Smooth muscle cell (in vitro differentiated cells): ENCODE data around the gene DOC2A. TPM values are rescaled to one million over a fixed set of nuclear protein-coding genes. Genes with fewer than 3 reads are reported as not detected.

Experiments
- DNase-seq: peaks from one replicate; lab custom pipeline; 2025; ENCODE audit not compliant: unreplicated experiment; lab: John Stamatoyannopoulos, UW
- H2AFZ ChIP-seq: fragments of 200-600 bp; sonication (generic); 2 replicates; pipeline ENCODE4 v1.6.0; 2016; ENCODE audit warnings: antibody characterized with exemption, low read depth, mild to moderate bottlenecking
- H3F3A ChIP-seq: fragments of 200-600 bp; sonication (generic); 2 replicates; pipeline ENCODE4 v1.6.0; 2017; ENCODE audit warnings: antibody characterized with exemption, low read depth
- H3K27ac ChIP-seq: fragments of 200-600 bp; sonication (generic); 2 replicates; pipeline ENCODE4 v1.5.1; 2016; ENCODE audit warnings: low read depth, mild to moderate bottlenecking
- H3K27me3 ChIP-seq: fragments of 200-600 bp; sonication (generic); 2 replicates; pipeline ENCODE4 v1.6.1; 2016; ENCODE audit warnings: low read depth, mild to moderate bottlenecking
- H3K36me3 ChIP-seq: fragments of 200-600 bp; sonication (generic); 2 replicates; pipeline ENCODE4 v1.5.1; 2016; ENCODE audit warnings: low read depth
- H3K4me1 ChIP-seq: fragments of 200-600 bp; sonication (generic); 2 replicates; pipeline ENCODE4 v1.5.1; 2016; ENCODE audit warnings: low read depth
- H3K4me2 ChIP-seq: fragments of 200-600 bp; sonication (generic); 2 replicates; pipeline ENCODE4 v1.6.0; 2016; ENCODE audit warnings: mild to moderate bottlenecking
- H3K4me3 ChIP-seq: fragments of 200-600 bp; sonication (generic); 2 replicates; pipeline ENCODE4 v1.5.1; 2016; ENCODE audit warnings: mild to moderate bottlenecking
- H3K79me2 ChIP-seq: fragments of 200-600 bp; sonication (generic); 2 replicates; pipeline ENCODE4 v1.6.0; 2016; ENCODE audit warnings: low read depth, mild to moderate bottlenecking
- H3K9ac ChIP-seq: fragments of 200-600 bp; sonication (generic); 2 replicates; pipeline ENCODE4 v1.6.0; 2016; ENCODE audit warnings: low read depth
- H3K9me3 ChIP-seq: fragments of 200-600 bp; sonication (generic); replicated peaks from 2 replicates; pipeline ENCODE4 v1.5.1; 2016; ENCODE audit warnings: low read depth
- H4K20me1 ChIP-seq: fragments of 200-600 bp; sonication (generic); 2 replicates; pipeline ENCODE4 v1.6.0; 2016; ENCODE audit warnings: low read depth
- WGBS: methylation state at CpG from one replicate; pipeline ENCODE4 v1.1.7; 2016; ENCODE audit warnings: low lambda C conversion rate; 5-methylcytosine and 5-hydroxymethylcytosine counted together
- polyA plus RNA-seq: library from polyadenylated mRNA; unstranded; fragments of >200 nt; fragmentation: Nextera tagmentation; extraction: Ambion mirVana; gene quantifications from 2 replicates; pipeline ENCODE4 v1.2.1, GENCODE V29; 2016
- total RNA-seq: library from RNA; depleted of rRNA; stranded (reverse); fragments of >200 nt; gene quantifications from 2 replicates; pipeline ENCODE4 v1.2.3, GENCODE V29; 2014
- TF ChIP-seq, protein P1 (sequence below): fragments of 200-600 bp; sonication (generic); IDR thresholded peaks from 2 replicates; pipeline ENCODE4 v1.5.1; 2017; ENCODE audit warnings: borderline replicate concordance, mild to moderate bottlenecking, antibody characterized with exemption; ENCODE audit not compliant: insufficient read depth, poor library complexity, severe bottlenecking

DOC2A gene
- total and polyA plus RNA-seq, 2 experiments from 2014 or later, result 0.09 TPM; not detected in 1

DNA sequence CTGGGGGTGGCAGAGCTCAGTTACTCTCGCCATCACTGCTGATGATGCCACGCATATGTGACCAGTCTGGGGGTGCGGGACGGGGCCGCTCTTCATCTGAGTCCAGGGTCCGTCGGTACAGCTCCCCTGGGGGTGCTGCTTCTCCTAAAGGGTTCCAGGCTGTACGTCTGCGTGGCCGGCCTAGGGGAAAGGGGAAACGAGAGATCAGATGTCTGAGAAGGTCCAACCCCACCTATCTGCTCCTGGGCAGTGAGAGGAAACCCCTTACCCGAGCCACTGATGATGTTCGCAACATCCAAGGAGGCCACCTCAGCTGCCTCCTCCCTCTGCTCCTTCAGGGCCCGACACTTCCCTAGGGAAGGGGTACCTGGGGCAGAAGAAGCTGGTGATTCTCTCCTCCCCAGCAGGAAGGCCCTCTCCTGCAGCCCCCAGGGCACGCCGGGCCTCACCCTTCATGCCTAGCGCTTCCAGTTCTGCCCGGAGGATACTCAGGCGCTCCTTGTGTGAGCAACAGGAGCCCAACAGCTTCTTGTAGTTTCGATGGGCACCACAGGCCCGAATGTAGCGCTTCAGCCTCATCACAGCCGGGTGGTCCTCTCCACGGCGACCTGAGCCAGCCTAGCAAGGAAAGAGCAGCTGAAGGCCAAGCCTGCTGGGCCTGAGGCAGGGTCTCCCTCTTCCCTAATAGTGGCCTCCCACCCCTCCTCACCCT is 17.5 kb downstream of the DOC2A start:
- H3K27ac ChIP-seq, result no peak overlapping the region
- H3K9me3 ChIP-seq, result no peaks in the 10 kb centered on the region
- H3K9ac ChIP-seq, result no peak overlapping the region

DNA sequence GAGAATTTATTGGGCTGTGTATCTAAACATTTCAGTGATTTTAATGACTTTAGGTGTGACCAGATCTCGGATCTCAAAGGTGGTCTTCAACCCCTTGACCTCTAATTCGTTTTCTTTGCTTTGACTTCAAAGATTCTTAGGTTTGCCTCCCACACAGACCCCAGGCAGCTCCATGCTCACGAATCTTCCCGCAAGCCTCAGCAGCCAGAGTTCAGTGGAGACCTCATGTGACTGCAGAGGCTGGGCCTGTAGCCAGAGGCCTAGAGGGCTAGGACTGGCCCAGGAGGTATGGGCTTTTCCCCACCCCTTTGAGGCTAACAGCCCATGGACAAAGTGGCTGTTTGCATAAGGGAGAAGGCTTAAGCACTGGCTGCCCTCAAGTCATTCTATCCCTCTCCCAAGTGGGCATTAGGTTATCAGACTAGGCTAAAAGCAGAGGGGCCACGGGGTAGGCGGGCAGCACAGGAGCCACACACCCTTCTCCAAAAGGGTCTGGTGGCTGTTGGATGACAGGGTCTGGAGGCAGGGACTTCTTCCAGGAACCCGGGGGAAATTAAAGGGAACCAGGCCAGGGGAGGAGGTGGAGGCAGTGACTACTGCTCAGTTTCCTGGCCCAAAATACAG is 18.4 kb downstream of the DOC2A start:
- TF ChIP-seq, protein P1, sequence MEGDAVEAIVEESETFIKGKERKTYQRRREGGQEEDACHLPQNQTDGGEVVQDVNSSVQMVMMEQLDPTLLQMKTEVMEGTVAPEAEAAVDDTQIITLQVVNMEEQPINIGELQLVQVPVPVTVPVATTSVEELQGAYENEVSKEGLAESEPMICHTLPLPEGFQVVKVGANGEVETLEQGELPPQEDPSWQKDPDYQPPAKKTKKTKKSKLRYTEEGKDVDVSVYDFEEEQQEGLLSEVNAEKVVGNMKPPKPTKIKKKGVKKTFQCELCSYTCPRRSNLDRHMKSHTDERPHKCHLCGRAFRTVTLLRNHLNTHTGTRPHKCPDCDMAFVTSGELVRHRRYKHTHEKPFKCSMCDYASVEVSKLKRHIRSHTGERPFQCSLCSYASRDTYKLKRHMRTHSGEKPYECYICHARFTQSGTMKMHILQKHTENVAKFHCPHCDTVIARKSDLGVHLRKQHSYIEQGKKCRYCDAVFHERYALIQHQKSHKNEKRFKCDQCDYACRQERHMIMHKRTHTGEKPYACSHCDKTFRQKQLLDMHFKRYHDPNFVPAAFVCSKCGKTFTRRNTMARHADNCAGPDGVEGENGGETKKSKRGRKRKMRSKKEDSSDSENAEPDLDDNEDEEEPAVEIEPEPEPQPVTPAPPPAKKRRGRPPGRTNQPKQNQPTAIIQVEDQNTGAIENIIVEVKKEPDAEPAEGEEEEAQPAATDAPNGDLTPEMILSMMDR, result no peak
- H3K4me2 ChIP-seq, result no peak overlapping the region
- no peaks in the 10 kb centered on the region for H3K36me3 ChIP-seq
- peaks cover 11% of the 10 kb centered on the region for H3K4me1 ChIP-seq
- no peak for DNase-seq
- H3K79me2 ChIP-seq, result peaks cover 9% of the 10 kb centered on the region
- no peak overlapping the region for H3K27ac ChIP-seq
- no peaks in the 10 kb centered on the region for H3K27me3 ChIP-seq
- H3K9ac ChIP-seq, result no peak overlapping the region
- H4K20me1 ChIP-seq, result no peaks in the 10 kb centered on the region
- H3K4me3 ChIP-seq, result no peak overlapping the region
- peaks cover 4% of the 10 kb centered on the region for H3F3A ChIP-seq
- H2AFZ ChIP-seq, result no peak overlapping the region
- 92% methylated on average over 7 of the region's 7 CpGs for WGBS
- no peaks in the 10 kb centered on the region for H3K9me3 ChIP-seq

More for the DNA sequence above, 17.5 kb downstream of the DOC2A start:
- no peak for DNase-seq
- Histone ChIP-seq H4K20me1 (no peaks in the 10 kb centered on the region), H3K36me3 (no peaks in the 10 kb centered on the region), H3K27me3 (no peaks in the 10 kb centered on the region), H3K4me1 (peaks cover 11% of the 10 kb centered on the region), H3K4me2 (no peak overlapping the region), H3K4me3 (no peak overlapping the region), H3F3A (peaks cover 4% of the 10 kb centered on the region), H2AFZ (no peak overlapping the region), H3K79me2 (peaks cover 10% of the 10 kb centered on the region)
- TF ChIP-seq, protein P1, result no peak
- WGBS, result 96% methylated on average over 25 of the region's 25 CpGs

DNA sequence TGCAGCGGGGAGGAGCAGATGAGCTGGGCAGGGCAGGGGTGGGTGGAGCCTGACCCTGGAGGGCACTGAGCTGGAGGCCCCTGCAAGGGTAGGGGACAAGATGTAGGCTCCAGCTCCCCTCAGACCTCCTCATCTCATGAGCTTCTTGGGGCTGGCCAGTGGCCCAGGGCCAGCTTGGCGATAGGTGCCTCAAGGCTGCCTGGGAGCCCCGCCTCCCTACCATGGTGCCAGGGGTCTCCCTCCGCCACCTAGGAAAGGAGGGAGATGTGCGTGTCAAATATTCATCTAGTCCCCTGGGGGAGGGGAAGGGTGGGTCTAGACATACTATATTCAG is 19.3 kb downstream of the DOC2A start:
- no peaks in the 10 kb centered on the region for H3K36me3 ChIP-seq
- no peaks in the 10 kb centered on the region for H3K9me3 ChIP-seq
- no peak overlapping the region for H3K9ac ChIP-seq
- no peaks in the 10 kb centered on the region for H3K27me3 ChIP-seq
- peaks cover 5% of the 10 kb centered on the region for H3K4me1 ChIP-seq
- WGBS, result 97% methylated on average over 5 of the region's 5 CpGs
- TF ChIP-seq, protein P1, result no peak
- H3K4me3 ChIP-seq, result no peak overlapping the region
- H4K20me1 ChIP-seq, result no peaks in the 10 kb centered on the region
- H3K4me2 ChIP-seq, result no peak overlapping the region
- no peaks in the 10 kb centered on the region for H3K79me2 ChIP-seq
- DNase-seq, result no peak
- no peak overlapping the region for H3K27ac ChIP-seq
- peaks cover 4% of the 10 kb centered on the region for H3F3A ChIP-seq
- no peak overlapping the region for H2AFZ ChIP-seq
